Measurements from ENCODE around the gene SFT2D3. TPM values are rescaled to one million over a fixed set of nuclear protein-coding genes. Genes with fewer than 3 reads are reported as not detected.

Gene SFT2D3
- total RNA-seq, 1 experiment from 2014 or later = 3.1 TPM

DNA sequence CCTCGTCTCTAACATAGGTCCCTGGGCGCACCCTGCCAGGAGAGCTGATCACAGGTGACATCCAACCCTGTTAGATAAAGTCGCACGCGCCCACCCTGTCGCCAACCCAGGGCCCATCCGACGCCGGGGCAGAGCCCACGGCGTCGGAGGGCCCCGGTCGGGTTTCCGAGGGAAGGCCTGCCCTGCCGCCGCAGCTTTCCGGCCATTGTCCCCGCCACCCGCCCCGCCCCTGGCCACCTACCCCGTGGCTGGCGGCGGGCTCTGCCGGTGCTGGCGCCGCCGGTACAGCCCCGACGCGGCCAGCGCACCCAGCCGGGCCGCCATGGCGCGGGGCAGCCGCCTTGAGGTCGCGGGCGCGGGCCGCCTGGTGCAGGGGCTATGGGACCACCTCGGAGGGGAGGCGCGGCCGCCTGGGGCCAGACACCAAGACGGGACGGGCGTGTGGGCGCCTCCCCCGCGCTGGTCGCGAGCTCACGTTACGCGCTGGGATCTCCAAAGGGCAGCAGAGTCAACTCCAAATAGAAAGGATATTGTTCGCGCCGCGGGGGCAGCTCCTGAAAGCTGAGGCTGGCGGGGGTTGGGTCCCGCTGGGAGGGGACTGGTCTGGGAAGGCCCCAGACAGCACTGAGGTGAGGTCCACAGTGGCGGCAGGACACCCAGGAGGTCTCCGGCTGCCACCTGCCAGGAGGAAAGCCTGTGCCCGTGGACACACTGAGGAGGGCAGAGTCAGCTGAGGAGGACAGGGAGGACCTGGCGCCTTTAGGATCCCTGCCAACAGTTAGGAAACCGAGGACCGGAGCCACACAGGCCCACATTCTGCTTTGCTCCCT lies 37.0 kb upstream of the SFT2D3 start:
- DNase-seq (ENCODE audit: low read depth, low spot score) = no peak
- Histone ChIP-seq H3K27me3 (ENCODE audit: insufficient read depth, low read length) (no peaks in the 10 kb centered on the region), H3K4me2 (ENCODE audit: low read length) (no peak overlapping the region), H4K20me1 (ENCODE audit: insufficient read depth) (no peaks in the 10 kb centered on the region), H2AFZ (ENCODE audit: low read depth, low read length, poor library complexity, severe bottlenecking) (no peak overlapping the region), H3K79me2 (ENCODE audit: insufficient read depth, low read length) (no peaks in the 10 kb centered on the region), H3K9me2 (ENCODE audit: insufficient read depth) (no peaks in the 10 kb centered on the region), H3K9ac (ENCODE audit: low read length) (no peak overlapping the region), H3K9me3 (ENCODE audit: control insufficient read depth in 1 of 2, insufficient read depth in 1 of 2, low read depth in 1 of 2, low read length in 2 of 2) (no peaks in the 10 kb centered on the region; a peak in 1 of 4 replicates), H3K36me3 (ENCODE audit: control insufficient read depth in 1 of 2, insufficient read depth in 2 of 2, low read length in 2 of 2) (no peaks in the 10 kb centered on the region), H3K4me3 (replicated peaks in 1 of 2; ENCODE audit: low read depth in 1 of 2, low read length in 2 of 2) (no peak overlapping the region), H3K4me1 (ENCODE audit: control insufficient read depth in 1 of 2, insufficient read depth in 2 of 2, low read length in 2 of 2) (peaks cover 0 to 8% of the 10 kb centered on the region in 2 experiments; a peak in 1 of 4 replicates), H3K27ac (ENCODE audit: low read depth, low read length) (no peak overlapping the region)
- ChIA-PET POLR2A (no interaction called here), RAD21 (ENCODE audit: low non-redundant PET in 1 of 2, low total read pairs in 2 of 2, uncharacterized antibody in 2 of 2, unreplicated experiment in 2 of 2) (interaction anchor here in 1 of 2 experiments (0.6 kb wide), 1 partner anchor 486 kb away, joined by 5 read pairs; no protein-coding TSS in a partner anchor), CTCF (interaction anchor here (0.9 kb wide), 1 partner anchor 73 kb away, joined by 3 read pairs; no protein-coding TSS in a partner anchor)
- intact Hi-C loops (cut with micrococcal nuclease) = no loop called here
- TF ChIP-seq EZH2phosphoT487 (IDR thresholded peaks at IDR 0.05; ENCODE audit: borderline replicate concordance) (no peak), SP1 (IDR thresholded peaks at IDR 0.05; ENCODE audit: low read depth) (no peak), TCF7L2 (IDR thresholded peaks at IDR 0.05; ENCODE audit: borderline replicate concordance, extremely low read depth, insufficient read depth, insufficient read length) (no peak), POLR2AphosphoS5 (IDR thresholded peaks at IDR 0.05; ENCODE audit: low read depth, low read length) (no peak), RAD21 (IDR thresholded peaks at IDR 0.05; ENCODE audit: low read depth) (no peak), ZNF274 (IDR thresholded peaks at IDR 0.05; ENCODE audit: low read depth, low read length) (no peak), FOSL1 (IDR thresholded peaks at IDR 0.05; ENCODE audit: low read depth) (no peak), EZH2 (IDR thresholded peaks at IDR 0.05) (no peak), EGR1 (IDR thresholded peaks at IDR 0.05; ENCODE audit: low read depth) (no peak), POLR2A (IDR thresholded peaks at IDR 0.05; ENCODE audit: borderline replicate concordance, extremely low read depth, insufficient read depth, insufficient read length) (no peak), SIN3A (IDR thresholded peaks at IDR 0.05; ENCODE audit: low read depth) (no peak), SRF (IDR thresholded peaks at IDR 0.05; ENCODE audit: low read depth) (no peak), YY1 (IDR thresholded peaks at IDR 0.05; ENCODE audit: extremely low read depth, insufficient replicate concordance, low read depth, low read length) (no peak)
- TF ChIP-seq, protein P1, sequence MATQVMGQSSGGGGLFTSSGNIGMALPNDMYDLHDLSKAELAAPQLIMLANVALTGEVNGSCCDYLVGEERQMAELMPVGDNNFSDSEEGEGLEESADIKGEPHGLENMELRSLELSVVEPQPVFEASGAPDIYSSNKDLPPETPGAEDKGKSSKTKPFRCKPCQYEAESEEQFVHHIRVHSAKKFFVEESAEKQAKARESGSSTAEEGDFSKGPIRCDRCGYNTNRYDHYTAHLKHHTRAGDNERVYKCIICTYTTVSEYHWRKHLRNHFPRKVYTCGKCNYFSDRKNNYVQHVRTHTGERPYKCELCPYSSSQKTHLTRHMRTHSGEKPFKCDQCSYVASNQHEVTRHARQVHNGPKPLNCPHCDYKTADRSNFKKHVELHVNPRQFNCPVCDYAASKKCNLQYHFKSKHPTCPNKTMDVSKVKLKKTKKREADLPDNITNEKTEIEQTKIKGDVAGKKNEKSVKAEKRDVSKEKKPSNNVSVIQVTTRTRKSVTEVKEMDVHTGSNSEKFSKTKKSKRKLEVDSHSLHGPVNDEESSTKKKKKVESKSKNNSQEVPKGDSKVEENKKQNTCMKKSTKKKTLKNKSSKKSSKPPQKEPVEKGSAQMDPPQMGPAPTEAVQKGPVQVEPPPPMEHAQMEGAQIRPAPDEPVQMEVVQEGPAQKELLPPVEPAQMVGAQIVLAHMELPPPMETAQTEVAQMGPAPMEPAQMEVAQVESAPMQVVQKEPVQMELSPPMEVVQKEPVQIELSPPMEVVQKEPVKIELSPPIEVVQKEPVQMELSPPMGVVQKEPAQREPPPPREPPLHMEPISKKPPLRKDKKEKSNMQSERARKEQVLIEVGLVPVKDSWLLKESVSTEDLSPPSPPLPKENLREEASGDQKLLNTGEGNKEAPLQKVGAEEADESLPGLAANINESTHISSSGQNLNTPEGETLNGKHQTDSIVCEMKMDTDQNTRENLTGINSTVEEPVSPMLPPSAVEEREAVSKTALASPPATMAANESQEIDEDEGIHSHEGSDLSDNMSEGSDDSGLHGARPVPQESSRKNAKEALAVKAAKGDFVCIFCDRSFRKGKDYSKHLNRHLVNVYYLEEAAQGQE (IDR thresholded peaks at IDR 0.05; ENCODE audit: low read depth) = no peak
- TF ChIP-seq, protein P2, sequence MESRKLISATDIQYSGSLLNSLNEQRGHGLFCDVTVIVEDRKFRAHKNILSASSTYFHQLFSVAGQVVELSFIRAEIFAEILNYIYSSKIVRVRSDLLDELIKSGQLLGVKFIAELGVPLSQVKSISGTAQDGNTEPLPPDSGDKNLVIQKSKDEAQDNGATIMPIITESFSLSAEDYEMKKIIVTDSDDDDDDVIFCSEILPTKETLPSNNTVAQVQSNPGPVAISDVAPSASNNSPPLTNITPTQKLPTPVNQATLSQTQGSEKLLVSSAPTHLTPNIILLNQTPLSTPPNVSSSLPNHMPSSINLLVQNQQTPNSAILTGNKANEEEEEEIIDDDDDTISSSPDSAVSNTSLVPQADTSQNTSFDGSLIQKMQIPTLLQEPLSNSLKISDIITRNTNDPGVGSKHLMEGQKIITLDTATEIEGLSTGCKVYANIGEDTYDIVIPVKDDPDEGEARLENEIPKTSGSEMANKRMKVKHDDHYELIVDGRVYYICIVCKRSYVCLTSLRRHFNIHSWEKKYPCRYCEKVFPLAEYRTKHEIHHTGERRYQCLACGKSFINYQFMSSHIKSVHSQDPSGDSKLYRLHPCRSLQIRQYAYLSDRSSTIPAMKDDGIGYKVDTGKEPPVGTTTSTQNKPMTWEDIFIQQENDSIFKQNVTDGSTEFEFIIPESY (IDR thresholded peaks at IDR 0.05; ENCODE audit: extremely low read depth, insufficient replicate concordance, low read length) = no peak
- no TSS peak for BruUV-seq (replicated peaks)
- no peak for ATAC-seq

All from HCT116 (cell line).